GM13976 (cell line): ENCODE results near the gene GNA14.

Experiments
- DNase-seq: peaks from one replicate; pipeline ENCODE4 v3.0.0; 2012; ENCODE audit warnings: low spot score
- in situ Hi-C: fragments of 300-500 bp; cut with MboI; formaldehyde crosslinking; loops from one replicate; pipeline ENCODE4 v1.12.0; 2022; ENCODE audit warnings: low sequenced_read_pairs, mixed read lengths, inconsistent platforms; ENCODE audit not compliant: unreplicated experiment
- TF ChIP-seq, protein P1 (sequence below): IDR thresholded peaks from 2 replicates; pipeline ENCODE4 v1.5.1; 2012; ENCODE audit warnings: borderline replicate concordance, mild to moderate bottlenecking; ENCODE audit not compliant: insufficient read depth; ENCODE audit errors: extremely low read depth, missing control alignments, control extremely low read depth

GNA14 gene

GRCh38 chr9:77471572-77471971, 176.6 kb downstream of the GNA14 start:
- TF ChIP-seq, protein P1, sequence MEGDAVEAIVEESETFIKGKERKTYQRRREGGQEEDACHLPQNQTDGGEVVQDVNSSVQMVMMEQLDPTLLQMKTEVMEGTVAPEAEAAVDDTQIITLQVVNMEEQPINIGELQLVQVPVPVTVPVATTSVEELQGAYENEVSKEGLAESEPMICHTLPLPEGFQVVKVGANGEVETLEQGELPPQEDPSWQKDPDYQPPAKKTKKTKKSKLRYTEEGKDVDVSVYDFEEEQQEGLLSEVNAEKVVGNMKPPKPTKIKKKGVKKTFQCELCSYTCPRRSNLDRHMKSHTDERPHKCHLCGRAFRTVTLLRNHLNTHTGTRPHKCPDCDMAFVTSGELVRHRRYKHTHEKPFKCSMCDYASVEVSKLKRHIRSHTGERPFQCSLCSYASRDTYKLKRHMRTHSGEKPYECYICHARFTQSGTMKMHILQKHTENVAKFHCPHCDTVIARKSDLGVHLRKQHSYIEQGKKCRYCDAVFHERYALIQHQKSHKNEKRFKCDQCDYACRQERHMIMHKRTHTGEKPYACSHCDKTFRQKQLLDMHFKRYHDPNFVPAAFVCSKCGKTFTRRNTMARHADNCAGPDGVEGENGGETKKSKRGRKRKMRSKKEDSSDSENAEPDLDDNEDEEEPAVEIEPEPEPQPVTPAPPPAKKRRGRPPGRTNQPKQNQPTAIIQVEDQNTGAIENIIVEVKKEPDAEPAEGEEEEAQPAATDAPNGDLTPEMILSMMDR: no peak
- in situ Hi-C loops: loop anchor here (25.0 kb wide), 1 partner anchor 266 kb away; no protein-coding TSS in a partner anchor
- no peak for DNase-seq

- TF ChIP-seq, protein P1: no peak
- in situ Hi-C loops: loop anchor here (25.0 kb wide), 1 partner anchor 268 kb away; no protein-coding TSS in a partner anchor
- no peak for DNase-seq
These were observed 178.4 kb downstream of the GNA14 start for GRCh38 chr9:77469515-77470231.

DNA sequence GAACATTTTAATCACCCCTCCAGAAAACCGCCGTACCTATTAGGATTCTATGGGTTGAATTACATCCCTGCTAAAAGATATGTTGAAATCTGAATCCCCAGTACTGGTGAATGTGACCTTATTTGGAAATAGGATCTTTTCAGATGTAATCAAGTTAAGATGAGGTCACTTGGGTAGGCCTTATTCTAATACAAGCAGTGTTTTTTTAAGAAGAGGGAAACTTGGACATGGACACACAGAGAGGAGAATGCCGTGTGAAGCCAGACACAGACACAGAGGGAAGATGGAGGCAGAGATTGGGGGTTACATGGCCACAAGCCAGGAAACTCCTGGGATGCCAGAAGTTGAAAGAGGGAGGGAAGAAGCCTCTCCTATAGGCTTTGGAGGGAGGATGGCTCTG, 183.5 kb downstream of the GNA14 start:
- TF ChIP-seq, protein P1: no peak
- no peak for DNase-seq
- in situ Hi-C loops: loop anchor here (25.0 kb wide), 1 partner anchor 273 kb away; no protein-coding TSS in a partner anchor

DNA sequence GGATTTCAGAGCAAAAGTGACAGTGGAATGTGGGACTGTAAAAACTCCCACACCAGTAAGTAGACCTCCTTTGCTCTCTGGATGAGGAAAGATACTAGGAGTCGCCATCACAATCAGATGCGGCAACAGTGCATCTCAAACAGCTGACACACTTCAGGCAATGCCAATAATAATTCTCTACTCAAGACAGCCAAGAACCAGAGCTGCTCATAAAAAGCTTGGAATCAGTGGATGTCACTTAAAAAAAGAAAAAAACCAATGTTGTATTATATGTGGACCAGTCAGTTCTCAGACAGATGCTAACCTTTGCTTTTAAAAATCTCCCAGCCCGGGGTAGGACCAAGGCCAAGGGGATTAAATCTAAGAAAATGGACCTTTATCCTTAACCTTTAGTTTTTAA, 185.0 kb downstream of the GNA14 start:
- no peak for DNase-seq
- in situ Hi-C loops: loop anchor here (25.0 kb wide), 1 partner anchor 274 kb away; no protein-coding TSS in a partner anchor
- TF ChIP-seq, protein P1: no peak

- in situ Hi-C loops: loop anchor here (25.0 kb wide), 1 partner anchor 275 kb away; no protein-coding TSS in a partner anchor
- DNase-seq: no peak
- TF ChIP-seq, protein P1: no peak
These were observed 186.1 kb downstream of the GNA14 start for GRCh38 chr9:77462066-77462465.

DNA sequence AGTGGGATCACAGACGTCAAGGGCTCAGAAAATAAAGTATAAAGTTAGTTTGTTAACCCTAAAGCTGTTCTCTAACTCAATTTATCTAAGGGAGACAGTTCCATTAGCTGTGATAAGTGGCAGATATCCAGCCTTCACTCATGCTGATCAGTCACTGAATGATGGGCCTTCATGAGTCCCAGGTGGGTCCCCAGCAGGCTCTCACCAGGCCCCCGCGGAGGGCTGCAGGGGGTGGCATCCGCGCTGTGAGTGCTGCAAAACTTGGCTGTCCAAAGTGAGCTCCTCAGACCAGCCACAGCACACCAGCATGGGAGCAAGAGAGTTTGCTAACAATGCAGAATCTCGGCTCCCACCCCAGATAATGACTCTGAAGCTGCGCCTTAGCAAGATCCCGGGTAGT, 187.2 kb downstream of the GNA14 start:
- in situ Hi-C loops: loop anchor here (25.0 kb wide), 1 partner anchor 276 kb away; no protein-coding TSS in a partner anchor
- TF ChIP-seq, protein P1: no peak

More for the DNA sequence above, 187.2 kb downstream of the GNA14 start:
- no peak for DNase-seq
